ENCODE data around the gene COMT. TPM values are rescaled to one million over a fixed set of nuclear protein-coding genes. Genes with fewer than 3 reads are reported as not detected.

COMT gene
- total RNA-seq, 1 experiment from 2014 or later: 108 TPM

DNA sequence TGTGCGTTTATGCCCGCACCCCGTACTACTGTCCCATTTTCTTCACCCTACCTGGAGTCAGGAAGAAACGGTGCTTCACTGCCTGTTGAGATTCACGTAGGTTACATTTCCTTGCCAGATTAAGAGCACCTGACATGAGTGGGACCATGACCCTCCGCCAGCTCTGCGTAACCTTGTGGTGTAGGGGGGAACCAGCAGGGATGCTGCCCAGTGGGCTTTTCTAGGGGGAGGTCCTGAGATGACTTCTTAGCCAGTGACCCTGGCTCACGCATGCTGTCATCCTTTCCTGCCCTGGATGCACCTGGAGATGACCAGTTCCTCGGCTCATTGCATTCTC, 76.0 kb downstream of the COMT start:
- ChIA-PET POLR2A (no interaction called here), CTCF (no interaction called here)
- intact Hi-C loops (cut with micrococcal nuclease; ENCODE audit: unreplicated experiment): no loop called here
- no peaks in the 10 kb centered on the region for H3K9me3 ChIP-seq (ENCODE audit: control insufficient read depth, insufficient read depth, low read depth, low read length)
- in situ Hi-C loops (cut with HindIII; ENCODE audit: low pct_unique_long_range_greater_than_20kb, low sequenced_read_pairs): no loop called here
- BruUV-seq (replicated peaks): no TSS peak
- H3K27ac ChIP-seq (ENCODE audit: low read length): no peak overlapping the region
- no peaks in the 10 kb centered on the region for H3K27me3 ChIP-seq (ENCODE audit: control insufficient read depth, insufficient read depth, low read length)
- no peaks in the 10 kb centered on the region; the same call in 1 of the 2 replicates for H3K36me3 ChIP-seq (ENCODE audit: control insufficient read depth, insufficient read depth, low read length)
- DNase-seq (ENCODE audit: low read depth, low spot score): no peak
- H3K4me1 ChIP-seq (ENCODE audit: control insufficient read depth, insufficient read depth, low read length): peaks cover 3% of the 10 kb centered on the region; the same call in 1 of the 2 replicates
- no peak overlapping the region for H3K4me3 ChIP-seq (ENCODE audit: low read depth in 2 of 2, low read length in 2 of 2)
- no peak for ATAC-seq
- TF ChIP-seq, protein P1, sequence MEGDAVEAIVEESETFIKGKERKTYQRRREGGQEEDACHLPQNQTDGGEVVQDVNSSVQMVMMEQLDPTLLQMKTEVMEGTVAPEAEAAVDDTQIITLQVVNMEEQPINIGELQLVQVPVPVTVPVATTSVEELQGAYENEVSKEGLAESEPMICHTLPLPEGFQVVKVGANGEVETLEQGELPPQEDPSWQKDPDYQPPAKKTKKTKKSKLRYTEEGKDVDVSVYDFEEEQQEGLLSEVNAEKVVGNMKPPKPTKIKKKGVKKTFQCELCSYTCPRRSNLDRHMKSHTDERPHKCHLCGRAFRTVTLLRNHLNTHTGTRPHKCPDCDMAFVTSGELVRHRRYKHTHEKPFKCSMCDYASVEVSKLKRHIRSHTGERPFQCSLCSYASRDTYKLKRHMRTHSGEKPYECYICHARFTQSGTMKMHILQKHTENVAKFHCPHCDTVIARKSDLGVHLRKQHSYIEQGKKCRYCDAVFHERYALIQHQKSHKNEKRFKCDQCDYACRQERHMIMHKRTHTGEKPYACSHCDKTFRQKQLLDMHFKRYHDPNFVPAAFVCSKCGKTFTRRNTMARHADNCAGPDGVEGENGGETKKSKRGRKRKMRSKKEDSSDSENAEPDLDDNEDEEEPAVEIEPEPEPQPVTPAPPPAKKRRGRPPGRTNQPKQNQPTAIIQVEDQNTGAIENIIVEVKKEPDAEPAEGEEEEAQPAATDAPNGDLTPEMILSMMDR (IDR thresholded peaks at IDR 0.05): no peak

DNA sequence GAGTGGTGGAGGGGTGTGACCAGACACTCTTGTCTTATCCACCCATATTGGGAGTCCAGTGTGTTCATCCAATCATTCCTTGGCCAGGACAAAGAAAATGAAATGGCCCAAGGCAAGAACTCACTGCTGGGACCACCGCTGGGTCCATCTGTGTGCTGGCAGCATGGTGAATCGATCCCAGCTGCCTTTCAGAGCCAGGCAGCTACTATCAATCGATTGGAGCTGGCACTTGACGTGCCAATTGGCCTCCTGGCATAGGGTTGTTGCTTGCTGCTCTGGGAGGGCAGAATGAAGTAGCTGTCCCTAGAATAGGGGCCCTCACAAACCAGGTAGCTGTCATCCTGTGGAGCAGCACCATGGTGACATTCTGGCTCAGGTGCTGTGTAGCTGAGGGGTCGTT, 76.4 kb downstream of the COMT start:
- H3K4me3 ChIP-seq (ENCODE audit: low read depth in 2 of 2, low read length in 2 of 2): no peak overlapping the region
- intact Hi-C loops (cut with micrococcal nuclease; ENCODE audit: unreplicated experiment): no loop called here
- no peaks in the 10 kb centered on the region for H3K27me3 ChIP-seq (ENCODE audit: control insufficient read depth, insufficient read depth, low read length)
- CTCF ChIA-PET: no interaction called here
- POLR2A ChIA-PET: no interaction called here
- BruUV-seq (replicated peaks): no TSS peak
- no peak for DNase-seq (ENCODE audit: low read depth, low spot score)
- no peaks in the 10 kb centered on the region for H3K9me3 ChIP-seq (ENCODE audit: control insufficient read depth, insufficient read depth, low read depth, low read length)
- TF ChIP-seq TCF7L2 (IDR thresholded peaks at IDR 0.05; ENCODE audit: low read depth, low read length): no peak
- no peak overlapping the region for H3K27ac ChIP-seq (ENCODE audit: low read length)
- H3K4me1 ChIP-seq (ENCODE audit: control insufficient read depth, insufficient read depth, low read length): peaks cover 3% of the 10 kb centered on the region; the same call in 1 of the 2 replicates
- ATAC-seq: no peak
- no peaks in the 10 kb centered on the region; the same call in 1 of the 2 replicates for H3K36me3 ChIP-seq (ENCODE audit: control insufficient read depth, insufficient read depth, low read length)
- in situ Hi-C loops (cut with HindIII; ENCODE audit: low pct_unique_long_range_greater_than_20kb, low sequenced_read_pairs): no loop called here

Small RNA genes lying within 50 kb of the gene (microRNA-seq; reads per million reads assigned to microRNA genes)
- gene MIR4761 (ENCODE audit: unreplicated experiment): not detected

Other genes starting within 250 kb of the COMT start
- 17.2 TPM for gene SEPTIN5, start 227.3 kb upstream of the COMT start, total RNA-seq (2021; ENCODE audit: unreplicated experiment)
- 3.6 TPM for gene GP1BB, start 218.2 kb upstream of the COMT start, total RNA-seq (2021; ENCODE audit: unreplicated experiment)
- gene TBX1, start 181.0 kb upstream of the COMT start, total RNA-seq (2021; ENCODE audit: unreplicated experiment): 91.7 TPM
- gene GNB1L, start 86.9 kb upstream of the COMT start, total RNA-seq (2021; ENCODE audit: unreplicated experiment): 12.2 TPM
- 26.7 TPM for gene RTL10, start 86.9 kb upstream of the COMT start, total RNA-seq (2021; ENCODE audit: unreplicated experiment)
- 29.5 TPM for gene TXNRD2, start within 50 bp of the COMT start, total RNA-seq (2021; ENCODE audit: unreplicated experiment)
- gene ARVCF, start 75.1 kb downstream of the COMT start, total RNA-seq (2021; ENCODE audit: unreplicated experiment): 8.2 TPM
- 32.2 TPM for gene TANGO2, start 79.3 kb downstream of the COMT start, total RNA-seq (2021; ENCODE audit: unreplicated experiment)
- 35.0 TPM for gene DGCR8, start 138.5 kb downstream of the COMT start, total RNA-seq (2021; ENCODE audit: unreplicated experiment)
- gene RANBP1, start 174.3 kb downstream of the COMT start, total RNA-seq (2021; ENCODE audit: unreplicated experiment): 232 TPM
- 66.7 TPM for gene TRMT2A, start 175.5 kb downstream of the COMT start, total RNA-seq (2021; ENCODE audit: unreplicated experiment)
- 79.0 TPM for gene ZDHHC8, start 190.0 kb downstream of the COMT start, total RNA-seq (2021; ENCODE audit: unreplicated experiment)
- not detected for gene CCDC188, start 209.3 kb downstream of the COMT start, total RNA-seq (2021; ENCODE audit: unreplicated experiment)

Measured in Panc1 (cell line).